IPS DF 6.9 (cell line): Measurements from ENCODE around the gene TSPAN2.

Experiments
- DNase-seq: peaks from one replicate; pipeline ENCODE4 v3.0.0-alpha.2; 2013; ENCODE audit warnings: low read depth, low spot score
- H3K27ac ChIP-seq: one replicate; pipeline ENCODE4 v1.5.1; 2013; ENCODE audit warnings: low read length, control low read depth
- H3K27me3 ChIP-seq: 2 replicates; pipeline ENCODE4 v1.6.1; 2013; ENCODE audit warnings: mild to moderate bottlenecking, low read length; ENCODE audit not compliant: control insufficient read depth, insufficient read depth
- H3K36me3 ChIP-seq: 2 replicates; pipeline ENCODE4 v1.6.1; 2013; ENCODE audit warnings: low read length; ENCODE audit not compliant: control insufficient read depth, insufficient read depth
- H3K4me1 ChIP-seq: 2 replicates; pipeline ENCODE4 v1.6.1; 2013; ENCODE audit warnings: low read length; ENCODE audit not compliant: control insufficient read depth, insufficient read depth
- H3K4me3 ChIP-seq: 2 replicates; pipeline ENCODE4 v1.5.1; 2013; ENCODE audit warnings: mild to moderate bottlenecking, low read length
- H3K9me3 ChIP-seq: 2 replicates; pipeline ENCODE4 v1.6.1; 2013; ENCODE audit warnings: low read length, inconsistent platforms; ENCODE audit not compliant: control insufficient read depth, insufficient read depth
- WGBS: extraction: QIAGEN DNeasy Blood & Tissue Kit; methylation state at CpG from one replicate; pipeline ENCODE4 v1.1.7; 2013; ENCODE audit warnings: mixed read lengths, missing lambda C conversion rate; ENCODE audit not compliant: insufficient read length, insufficient coverage; 5-methylcytosine and 5-hydroxymethylcytosine counted together

The TSPAN2 gene

GRCh38 chr1:115006191-115006590, 83.1 kb downstream of the TSPAN2 start:
- no peaks in the 10 kb centered on the region for H3K27me3 ChIP-seq
- no peak overlapping the region for H3K4me3 ChIP-seq
- no CpG with 5 or more reads among the region's 2 CpGs for WGBS
- no peak overlapping the region for H3K27ac ChIP-seq
- no peak for DNase-seq
- no peaks in the 10 kb centered on the region for H3K9me3 ChIP-seq
- no peaks in the 10 kb centered on the region for H3K4me1 ChIP-seq
- H3K36me3 ChIP-seq, result no peaks in the 10 kb centered on the region
